ENCODE results near the gene KBTBD3. TPM values are rescaled to one million over a fixed set of nuclear protein-coding genes. Genes with fewer than 3 reads are reported as not detected.
"Not testable (repeated sequence)": the region's sequence is repeated elsewhere in the genome, so short reads cannot be mapped to it uniquely, and the experiment has no call there.

KBTBD3 gene
- total RNA-seq, 1 donor from 2014 or later, result 13.2 TPM

DNA sequence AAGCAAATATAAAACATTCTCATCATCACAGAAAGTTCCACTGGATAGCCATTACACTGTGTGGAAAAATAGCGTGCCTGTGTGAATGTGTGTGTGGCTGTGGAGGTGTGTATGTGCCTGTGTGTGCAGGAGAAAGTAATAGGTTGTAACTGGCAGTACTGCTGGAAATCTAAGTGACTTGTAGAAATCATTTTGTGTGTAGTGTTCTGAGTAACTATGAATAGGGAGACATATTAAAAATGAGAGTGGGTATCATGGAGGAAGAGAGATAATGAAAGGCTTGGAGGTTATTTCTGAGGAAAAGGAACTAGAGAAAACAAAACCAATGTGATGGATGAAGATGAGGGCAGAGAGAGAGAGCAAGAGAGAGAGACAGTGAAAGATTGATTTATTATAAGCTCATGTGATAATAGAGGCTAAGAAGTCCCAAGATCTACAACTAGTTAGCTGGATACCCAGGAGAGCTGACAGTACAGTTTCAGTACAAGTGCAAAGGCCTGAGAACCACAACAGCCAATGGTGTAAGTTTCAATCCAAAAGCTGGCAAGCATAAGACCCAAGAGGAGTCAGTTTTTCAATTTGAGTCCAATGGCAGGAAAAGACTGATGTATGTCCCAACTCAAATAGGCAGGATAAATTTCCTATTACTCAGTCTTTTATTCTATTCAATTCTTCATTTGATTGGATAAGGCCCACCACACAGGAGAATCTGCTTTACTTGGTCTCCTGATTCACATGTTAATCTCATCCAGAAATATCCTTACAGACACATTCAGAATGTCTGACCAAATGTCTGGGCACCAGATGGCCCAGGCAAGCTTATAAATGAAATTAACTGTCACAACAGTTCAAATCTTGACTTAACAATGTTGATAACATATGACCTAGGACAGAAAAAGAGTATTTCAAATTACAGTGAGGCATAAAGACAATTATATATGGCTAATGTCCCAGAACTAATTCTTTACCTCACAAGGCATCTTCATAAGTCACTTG is 14.9 kb downstream of the KBTBD3 start:
- DNase-seq (ENCODE audit: low spot score), result no peak

DNA sequence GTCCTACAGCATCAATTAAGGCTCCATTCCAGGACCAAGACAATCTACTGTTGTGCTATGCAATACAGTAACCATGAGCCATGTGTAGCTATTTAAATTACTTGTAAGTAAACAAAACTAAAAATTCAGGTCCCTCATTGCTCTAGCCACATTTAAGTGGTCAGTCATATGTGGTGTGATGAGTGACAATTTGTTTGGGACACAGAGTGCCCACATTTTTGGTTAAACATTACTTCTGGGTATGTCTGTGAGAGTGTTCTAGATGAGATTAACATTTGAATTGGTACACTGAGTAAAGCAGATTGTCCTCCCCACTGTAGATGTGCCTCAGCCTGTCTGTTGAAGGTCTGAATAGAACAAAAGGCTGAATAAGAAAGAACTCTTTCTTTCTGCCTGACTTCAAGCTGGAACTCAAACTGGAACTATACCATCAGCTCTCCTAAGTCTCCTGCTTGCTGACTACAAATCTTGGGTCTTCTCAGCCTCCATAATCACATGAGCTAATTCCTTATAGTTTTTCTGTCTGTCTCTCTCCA is 15.8 kb downstream of the KBTBD3 start:
- DNase-seq (ENCODE audit: low spot score), result no peak

- DNase-seq (ENCODE audit: low spot score), result no peak
Observed at GRCh38 chr11:106059617-106060016, 17.5 kb downstream of the KBTBD3 start.

- DNase-seq (ENCODE audit: low spot score), result not testable (repeated sequence)
Observed at GRCh38 chr11:106058377-106058776, 18.8 kb downstream of the KBTBD3 start.

DNA sequence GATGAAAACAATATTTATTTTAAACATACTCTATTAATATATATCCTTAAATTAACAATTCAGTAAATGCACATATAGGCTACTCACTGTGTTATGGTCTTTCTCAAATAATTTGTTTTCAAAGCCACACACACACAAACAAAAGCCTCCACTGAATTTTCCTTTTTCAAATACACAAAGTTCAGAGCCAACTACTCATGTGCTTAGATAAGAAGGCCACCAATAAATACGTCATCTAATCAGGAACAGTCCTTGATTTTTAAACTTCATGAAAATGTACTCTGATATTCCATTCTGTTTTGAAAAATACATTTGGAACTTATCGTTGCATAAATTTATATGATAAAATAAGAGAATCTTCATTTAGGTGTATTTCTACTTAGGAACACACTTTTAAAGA is 26.0 kb downstream of the KBTBD3 start:
- DNase-seq (ENCODE audit: low spot score), result no peak

DNA sequence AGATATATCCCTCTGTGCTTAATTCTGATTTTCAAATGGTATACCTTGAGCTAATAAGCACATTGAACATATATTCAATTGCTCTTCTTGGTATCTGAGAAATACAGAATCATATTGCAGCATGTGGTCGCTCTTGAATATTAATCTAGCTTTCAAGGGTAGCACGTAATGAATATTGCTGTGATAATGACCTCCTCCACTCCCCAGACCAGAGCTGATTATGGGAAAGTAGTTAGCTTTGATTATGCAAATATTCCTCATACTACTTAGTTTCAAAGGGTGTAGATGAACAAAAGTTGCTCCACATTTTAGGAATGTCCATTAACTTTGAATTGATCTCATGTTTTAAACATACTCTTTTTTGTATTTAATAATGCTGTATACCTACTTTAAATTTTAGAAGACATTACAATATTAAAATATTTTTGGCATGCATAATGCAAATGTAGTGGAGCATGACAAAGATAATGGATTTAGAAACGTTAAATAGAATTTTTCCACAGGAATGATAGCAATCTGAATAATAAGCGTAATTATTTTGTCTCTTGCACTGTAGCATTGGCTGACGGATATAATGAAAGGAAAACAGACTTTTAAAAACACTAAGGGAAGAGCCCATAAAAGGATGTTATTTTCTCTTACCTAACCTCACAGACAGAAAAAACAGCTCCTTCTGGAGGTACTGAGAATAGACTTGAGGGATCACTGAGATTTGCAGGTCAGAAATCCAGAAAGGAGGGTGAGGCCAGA is 27.2 kb downstream of the KBTBD3 start:
- DNase-seq (ENCODE audit: low spot score), result no peak

- DNase-seq (ENCODE audit: low spot score), result no peak
Observed at GRCh38 chr11:106047631-106048030, 29.5 kb downstream of the KBTBD3 start.

GRCh38 chr11:106043540-106043939 is 33.6 kb downstream of the KBTBD3 start:
- no peak for DNase-seq (ENCODE audit: low spot score)

DNA sequence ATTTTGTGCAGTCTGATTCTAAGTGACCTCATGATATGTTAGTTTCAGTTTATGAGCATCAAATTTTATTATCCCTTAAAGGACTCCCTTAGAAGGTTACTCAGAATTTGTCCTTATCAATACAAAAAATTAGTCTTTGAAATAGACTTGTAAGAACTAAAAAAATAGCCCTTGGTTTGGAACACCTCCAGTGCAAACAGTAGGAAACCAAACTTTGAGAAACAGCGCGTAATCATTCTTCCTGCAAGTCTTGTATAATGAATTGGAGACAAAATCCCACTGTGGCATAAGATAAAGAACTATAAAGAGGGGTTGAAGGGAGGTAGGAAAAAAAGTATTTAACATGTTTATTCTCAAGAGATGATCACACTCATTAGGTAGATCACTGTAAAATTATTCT is 44.3 kb downstream of the KBTBD3 start:
- DNase-seq (ENCODE audit: low spot score), result no peak

DNA sequence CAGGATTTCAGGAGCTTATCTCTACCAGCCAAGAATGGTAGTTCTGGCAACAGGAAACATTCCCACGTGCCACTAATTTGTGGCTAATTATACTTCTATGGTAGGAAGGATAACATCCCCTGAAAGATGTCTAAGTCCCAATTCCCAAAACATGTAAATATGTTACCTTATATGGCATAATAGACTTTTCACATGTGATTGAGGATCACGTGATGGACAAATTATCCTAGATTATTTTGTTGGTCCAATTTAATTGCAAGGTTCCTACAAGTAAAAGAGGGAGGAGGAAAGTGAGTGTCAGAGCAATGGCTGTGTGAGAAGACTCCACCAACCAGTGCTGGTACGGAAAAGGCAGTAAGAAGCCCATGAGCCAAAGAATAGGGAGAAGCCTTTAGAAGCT is 45.2 kb downstream of the KBTBD3 start:
- DNase-seq (ENCODE audit: low spot score), result no peak

- DNase-seq (ENCODE audit: low spot score), result no peak
Observed at GRCh38 chr11:106031202-106031810, 45.8 kb downstream of the KBTBD3 start.

- DNase-seq (ENCODE audit: low spot score), result no peak
Observed at GRCh38 chr11:106030609-106031008, 46.5 kb downstream of the KBTBD3 start.

DNA sequence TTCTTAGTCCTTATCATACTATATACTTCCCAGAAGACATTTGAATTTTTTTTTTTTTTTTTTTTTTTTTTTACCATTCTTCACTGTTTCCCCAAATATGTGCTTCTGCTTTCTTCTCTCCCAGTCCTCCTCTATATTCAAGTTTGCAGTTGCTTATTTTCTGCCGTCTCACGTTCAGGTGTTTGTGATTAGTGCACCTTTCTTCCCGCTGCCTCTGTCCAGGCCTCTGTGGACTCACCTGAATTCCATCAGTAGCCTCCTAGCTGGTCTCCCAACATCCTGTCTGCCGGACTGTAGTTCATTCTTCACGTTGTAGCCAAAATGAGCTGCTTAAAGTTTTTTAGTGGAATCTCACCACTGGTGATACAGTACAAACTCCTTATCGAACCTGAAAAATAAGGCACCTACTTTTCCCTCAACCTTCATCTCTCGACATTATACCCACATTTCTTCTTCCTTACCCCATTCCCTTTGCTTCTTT is 54.3 kb downstream of the KBTBD3 start:
- no peak for DNase-seq (ENCODE audit: low spot score)

DNA sequence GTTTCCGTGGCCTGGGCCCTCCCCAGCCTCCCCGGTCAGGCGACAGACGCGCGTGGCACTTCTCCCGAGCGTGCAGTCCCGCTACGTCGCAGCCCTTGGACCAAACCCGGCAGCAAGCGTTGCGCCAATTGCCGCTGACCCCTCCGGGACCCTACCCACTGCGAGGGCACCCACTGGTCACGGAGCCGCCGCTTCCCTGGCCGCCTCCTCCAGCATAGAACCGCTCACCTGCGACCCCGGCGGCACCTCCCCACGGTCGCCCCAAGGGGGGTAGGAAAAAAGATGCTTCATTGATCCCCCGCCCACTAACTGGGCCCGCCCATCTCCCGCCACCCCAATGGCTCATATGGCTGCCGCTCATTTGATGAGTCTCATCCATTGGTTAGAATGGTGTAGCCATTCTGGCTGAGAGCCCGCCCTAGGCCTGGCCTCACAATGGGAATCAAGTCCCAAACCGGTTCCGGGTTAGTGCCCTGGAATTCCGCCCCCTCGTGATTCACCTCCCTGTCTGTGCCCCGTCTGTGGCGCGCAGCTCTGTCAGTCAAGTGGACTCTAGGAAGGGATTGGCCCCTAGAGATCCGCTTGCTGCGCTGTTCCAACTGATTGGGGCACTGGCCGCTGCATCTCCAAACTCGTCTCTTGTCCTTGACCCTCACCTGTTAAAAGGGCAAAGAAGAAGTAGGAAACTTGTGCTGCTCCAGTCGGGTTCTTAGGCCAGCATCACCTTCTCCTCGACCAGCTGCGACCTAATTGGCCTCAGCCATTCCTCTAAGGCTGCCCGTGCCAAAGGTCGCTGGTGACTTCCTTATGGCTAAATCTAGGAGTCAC is 55.0 kb downstream of the KBTBD3 start, which contains the start of gene MSANTD4:
Gene MSANTD4 (minus strand): TSS at position 274 of the 828 bp plus-strand sequence. CDS start 11,323 bp downstream, outside the sequence.
- DNase-seq (ENCODE audit: low spot score), result peak; percentile 99

DNA sequence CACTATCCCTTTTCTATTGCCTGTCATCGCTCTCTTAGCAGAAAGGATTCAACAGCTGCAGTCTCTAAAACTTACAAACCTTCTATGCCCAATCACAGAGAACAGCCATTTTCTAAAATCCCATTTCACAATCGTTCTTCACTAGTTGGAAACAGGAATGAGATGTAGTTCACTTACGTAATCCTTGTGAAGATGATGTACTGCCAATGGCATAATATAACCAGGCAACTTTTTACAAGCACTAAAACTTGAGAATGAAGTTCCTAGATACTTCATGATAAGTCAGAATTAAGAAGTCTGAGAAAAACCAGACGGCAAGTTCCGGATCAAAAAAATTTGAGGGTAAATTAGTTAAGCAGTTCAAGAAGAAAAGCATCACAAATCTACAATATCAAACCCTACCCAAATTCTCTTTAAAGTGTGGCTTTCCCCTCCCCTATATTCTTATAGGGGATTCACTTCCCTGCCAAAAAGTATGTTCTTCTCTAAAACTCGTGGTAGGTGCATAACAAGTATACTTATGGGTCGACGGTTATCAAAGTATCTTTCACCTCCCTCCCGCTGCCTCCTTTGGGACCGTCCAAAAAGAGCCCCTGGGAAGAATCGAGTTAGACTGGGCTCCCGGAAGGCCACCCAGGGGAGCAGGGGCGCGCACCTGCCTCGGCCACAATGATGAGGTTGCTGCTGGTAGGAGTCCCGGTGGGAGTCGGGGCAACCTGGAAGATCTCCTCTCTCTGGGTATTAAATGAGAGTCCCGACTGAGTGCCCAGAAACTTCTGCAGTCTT is 55.8 kb downstream of the KBTBD3 start:
- DNase-seq (ENCODE audit: low spot score), result peak; percentile 41

GRCh38 chr11:106017093-106017492 is 60.1 kb downstream of the KBTBD3 start:
- DNase-seq (ENCODE audit: low spot score), result no peak

DNA sequence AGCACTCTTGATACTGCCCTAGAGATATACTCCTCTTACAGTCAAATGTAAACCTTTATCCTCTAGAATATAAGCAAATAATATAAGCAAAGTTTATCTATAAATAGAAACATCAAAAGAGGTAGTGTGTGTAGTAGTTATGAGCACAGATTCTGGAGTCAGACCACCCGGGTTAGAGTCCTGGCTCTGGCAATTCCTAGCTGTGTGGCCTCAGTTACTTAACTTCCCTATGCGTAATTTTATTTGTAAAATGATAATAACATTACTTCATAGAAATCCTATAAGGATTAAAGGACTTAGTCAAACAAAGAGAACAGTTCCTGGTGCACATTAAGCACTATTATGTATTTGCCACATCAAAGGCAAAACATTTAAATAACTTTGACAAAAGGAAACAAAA is 62.1 kb downstream of the KBTBD3 start:
- DNase-seq (ENCODE audit: low spot score), result no peak

- DNase-seq (ENCODE audit: low spot score), result no peak
Observed at GRCh38 chr11:106014620-106015019, 62.5 kb downstream of the KBTBD3 start.

- DNase-seq (ENCODE audit: low spot score), result no peak
Observed at GRCh38 chr11:106014035-106014434, 63.1 kb downstream of the KBTBD3 start.

GRCh38 chr11:106012744-106013143 is 64.4 kb downstream of the KBTBD3 start:
- DNase-seq (ENCODE audit: low spot score), result no peak
